MCF 10A (cell line): ENCODE measurements around the gene MYADML2. TPM values are rescaled to one million over a fixed set of nuclear protein-coding genes. Genes with fewer than 3 reads are reported as not detected.
A peak's percentile ranks its signal among the peaks of the same experiment; 100 is the strongest.

Source experiments
- BruUV-seq: library from RNA; stranded (reverse); fragments of 400-500 nt; replicated peaks from 2 replicates; lab custom pipeline; 2021; lab: Mats Ljungman, UMichigan
- CTCF ChIA-PET: fragments of 300-600 bp; sonication (Branson Sonifier 250); formaldehyde crosslinking; extraction: SDS; loops from one replicate; lab custom pipeline; 2021; ENCODE audit warnings: antibody characterized with exemption, inconsistent platforms; lab: Yijun Ruan, JAX
- POLR2A ChIA-PET: fragments of 300-600, 350-650 bp; sonication (Branson Sonifier 250); formaldehyde crosslinking; extraction: SDS; loops from one replicate; lab custom pipeline; 2020; ENCODE audit warnings: antibody characterized with exemption, inconsistent platforms; lab: Yijun Ruan, JAX
- DNase-seq: peaks from one replicate; pipeline ENCODE4 v3.0.0-alpha.2; 2018; ENCODE audit not compliant: unreplicated experiment
- H3K27ac Mint-ChIP-seq: one replicate; pipeline ENCODE4 v1.8.0; 2022; ENCODE audit warnings: mild to moderate bottlenecking, low read depth, mixed read lengths; ENCODE audit not compliant: unreplicated experiment
- H3K27me3 Mint-ChIP-seq: one replicate; pipeline ENCODE4 v1.8.0; 2022; ENCODE audit warnings: mixed read lengths; ENCODE audit not compliant: insufficient read depth, unreplicated experiment
- H3K36me3 Mint-ChIP-seq: one replicate; pipeline ENCODE4 v1.8.0; 2022; ENCODE audit warnings: mild to moderate bottlenecking, moderate library complexity, mixed read lengths; ENCODE audit not compliant: insufficient read depth, unreplicated experiment
- H3K4me1 Mint-ChIP-seq: one replicate; pipeline ENCODE4 v1.8.0; 2022; ENCODE audit warnings: mixed read lengths; ENCODE audit not compliant: insufficient read depth, unreplicated experiment
- H3K4me3 Mint-ChIP-seq: one replicate; pipeline ENCODE4 v1.8.0; 2022; ENCODE audit warnings: mild to moderate bottlenecking, moderate library complexity, mixed read lengths; ENCODE audit not compliant: unreplicated experiment
- H3K9me3 Mint-ChIP-seq: one replicate; pipeline ENCODE4 v1.8.0; 2022; ENCODE audit warnings: mixed read lengths; ENCODE audit not compliant: unreplicated experiment
- intact Hi-C: fragments of 100-400 bp; cut with micrococcal nuclease; formaldehyde crosslinking; loops from 2 replicates; pipeline ENCODE4 v1.14.1; 2022
- total RNA-seq: library from RNA; stranded (reverse); gene quantifications from 2 replicates; pipeline ENCODE4 v1.2.3, GENCODE V29; 2022
- TF ChIP-seq, protein P1 (sequence below): fragments of 200-600 bp; IDR thresholded peaks from one replicate; pipeline ENCODE4 v1.8.0; 2022; ENCODE audit warnings: antibody characterized with exemption, mild to moderate bottlenecking; ENCODE audit not compliant: unreplicated experiment

Gene MYADML2
- total RNA-seq, 1 experiment from 2014 or later = not detected

DNA sequence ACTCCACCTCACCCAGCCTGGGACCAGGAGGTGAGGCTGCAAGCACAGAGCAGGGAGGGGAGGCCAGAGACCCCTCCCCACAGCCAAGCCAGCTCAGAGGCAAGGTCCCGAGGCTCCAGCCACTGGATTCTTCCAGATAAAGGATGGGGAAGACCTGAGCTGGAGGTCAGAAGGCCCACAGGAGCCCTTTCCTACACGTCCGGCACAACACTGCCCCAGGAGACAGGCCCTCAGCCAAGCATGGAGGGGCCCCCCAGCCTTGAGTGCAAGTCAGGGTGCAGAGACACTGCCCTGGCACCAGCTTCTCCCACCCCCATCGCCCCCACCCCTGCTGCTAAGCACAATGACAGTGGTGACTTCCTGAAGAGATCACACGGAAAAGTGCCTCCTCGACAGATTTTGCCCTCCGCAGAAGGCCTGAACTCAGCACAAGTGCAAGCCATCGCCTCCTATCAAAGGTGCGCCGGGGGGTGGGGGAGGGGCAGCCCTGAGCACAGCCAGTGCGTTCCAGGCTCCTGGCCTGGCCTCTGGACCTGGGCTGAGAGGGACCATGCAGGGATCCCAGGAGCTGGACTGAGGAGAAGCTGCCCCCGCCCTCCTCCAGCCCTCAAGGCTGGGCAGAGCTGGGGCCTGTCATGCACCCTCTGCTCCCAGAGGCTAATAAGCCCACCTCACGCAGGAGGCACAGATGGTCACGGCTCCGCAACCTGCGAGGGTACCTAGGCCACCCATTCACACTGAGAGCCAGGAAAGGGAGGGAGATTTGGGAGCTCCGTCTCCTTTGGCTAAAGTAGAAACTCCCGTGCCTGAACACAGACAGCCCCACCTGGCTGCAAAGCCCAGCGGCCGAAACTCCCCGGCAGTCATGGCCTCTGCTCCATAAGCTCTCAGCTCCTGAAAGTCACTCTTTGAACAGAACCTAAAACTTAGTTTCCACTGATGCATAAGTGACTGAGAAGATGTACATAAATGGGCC is 22.2 kb downstream of the MYADML2 start:
- Mint-ChIP-seq H3K36me3 (peaks cover 24% of the 10 kb centered on the region), H3K9me3 (no peaks in the 10 kb centered on the region), H3K4me1 (peaks cover 21% of the 10 kb centered on the region), H3K4me3 (peak overlapping the region; percentile 47), H3K27ac (peak overlapping the region; percentile 81), H3K27me3 (no peaks in the 10 kb centered on the region)
- TF ChIP-seq, protein P1, sequence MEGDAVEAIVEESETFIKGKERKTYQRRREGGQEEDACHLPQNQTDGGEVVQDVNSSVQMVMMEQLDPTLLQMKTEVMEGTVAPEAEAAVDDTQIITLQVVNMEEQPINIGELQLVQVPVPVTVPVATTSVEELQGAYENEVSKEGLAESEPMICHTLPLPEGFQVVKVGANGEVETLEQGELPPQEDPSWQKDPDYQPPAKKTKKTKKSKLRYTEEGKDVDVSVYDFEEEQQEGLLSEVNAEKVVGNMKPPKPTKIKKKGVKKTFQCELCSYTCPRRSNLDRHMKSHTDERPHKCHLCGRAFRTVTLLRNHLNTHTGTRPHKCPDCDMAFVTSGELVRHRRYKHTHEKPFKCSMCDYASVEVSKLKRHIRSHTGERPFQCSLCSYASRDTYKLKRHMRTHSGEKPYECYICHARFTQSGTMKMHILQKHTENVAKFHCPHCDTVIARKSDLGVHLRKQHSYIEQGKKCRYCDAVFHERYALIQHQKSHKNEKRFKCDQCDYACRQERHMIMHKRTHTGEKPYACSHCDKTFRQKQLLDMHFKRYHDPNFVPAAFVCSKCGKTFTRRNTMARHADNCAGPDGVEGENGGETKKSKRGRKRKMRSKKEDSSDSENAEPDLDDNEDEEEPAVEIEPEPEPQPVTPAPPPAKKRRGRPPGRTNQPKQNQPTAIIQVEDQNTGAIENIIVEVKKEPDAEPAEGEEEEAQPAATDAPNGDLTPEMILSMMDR = no peak
- CTCF ChIA-PET = interaction anchor here (0.6 to 0.8 kb wide), 3 partner anchors 56 to 371 kb away, joined by 3 to 4 read pairs (median 4); no protein-coding TSS in a partner anchor
- intact Hi-C loops = no loop called here
- BruUV-seq = no TSS peak
- POLR2A ChIA-PET = interaction anchor here (0.6 to 6.3 kb wide), 11 partner anchors 8 to 433 kb away, joined by 3 to 59 read pairs (median 4); partner anchors contain the start of genes DCXR, FASN, PCYT2 and SIRT7
- no peak for DNase-seq

DNA sequence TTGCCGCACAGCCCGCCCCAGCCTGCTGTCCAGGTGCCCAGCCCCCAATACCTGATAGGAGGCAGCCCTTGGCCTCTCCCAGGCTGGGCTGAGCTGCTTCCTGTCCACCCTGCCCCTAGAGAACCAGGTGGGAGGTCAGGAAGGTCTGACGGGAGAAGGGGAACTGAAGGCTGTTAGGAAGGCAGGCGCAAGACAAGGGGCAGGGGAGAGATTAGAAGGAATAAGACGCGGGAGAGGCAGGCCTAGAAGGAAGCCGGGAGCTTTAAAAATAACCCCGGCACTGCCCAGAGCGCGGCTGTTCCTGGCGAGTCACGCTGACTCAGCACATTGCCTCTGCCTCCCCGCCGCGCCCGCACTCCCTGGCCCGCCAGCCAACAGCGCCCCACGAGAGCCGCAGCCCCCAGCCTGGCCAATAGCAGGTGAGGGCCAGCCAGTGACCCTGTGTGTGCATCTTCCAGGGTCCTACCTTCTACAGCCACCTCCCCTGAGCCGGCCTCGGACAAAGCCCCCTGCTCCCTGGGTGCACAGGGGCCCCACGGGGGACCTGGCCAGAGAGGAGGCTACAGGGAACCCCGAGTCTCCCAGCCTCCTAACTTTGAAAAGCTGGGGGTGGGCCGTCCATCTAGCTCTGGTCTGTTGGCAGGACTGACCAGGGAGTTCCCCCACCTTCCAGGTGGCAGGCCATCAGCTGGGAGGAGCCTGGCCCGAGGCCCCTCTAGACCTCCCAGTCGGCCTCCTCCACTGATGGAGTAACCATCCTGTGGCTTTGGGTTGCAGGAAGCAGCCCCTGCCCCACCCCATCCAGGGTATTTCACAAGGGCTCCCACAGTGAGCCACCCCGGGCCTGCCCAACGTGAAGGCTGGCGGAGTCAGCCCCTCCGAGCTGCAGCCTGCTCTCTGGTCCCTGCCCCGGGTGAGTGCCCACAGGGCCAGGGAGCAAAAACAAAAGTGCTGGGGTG is 23.5 kb downstream of the MYADML2 start:
- H3K36me3 Mint-ChIP-seq = peaks cover 36% of the 10 kb centered on the region
- POLR2A ChIA-PET = interaction anchor here (0.6 to 6.3 kb wide), 14 partner anchors 11 to 432 kb away, joined by 3 to 54 read pairs (median 4); partner anchors contain the start of genes DCXR, FASN and PCYT2
- intact Hi-C loops = no loop called here

DNA sequence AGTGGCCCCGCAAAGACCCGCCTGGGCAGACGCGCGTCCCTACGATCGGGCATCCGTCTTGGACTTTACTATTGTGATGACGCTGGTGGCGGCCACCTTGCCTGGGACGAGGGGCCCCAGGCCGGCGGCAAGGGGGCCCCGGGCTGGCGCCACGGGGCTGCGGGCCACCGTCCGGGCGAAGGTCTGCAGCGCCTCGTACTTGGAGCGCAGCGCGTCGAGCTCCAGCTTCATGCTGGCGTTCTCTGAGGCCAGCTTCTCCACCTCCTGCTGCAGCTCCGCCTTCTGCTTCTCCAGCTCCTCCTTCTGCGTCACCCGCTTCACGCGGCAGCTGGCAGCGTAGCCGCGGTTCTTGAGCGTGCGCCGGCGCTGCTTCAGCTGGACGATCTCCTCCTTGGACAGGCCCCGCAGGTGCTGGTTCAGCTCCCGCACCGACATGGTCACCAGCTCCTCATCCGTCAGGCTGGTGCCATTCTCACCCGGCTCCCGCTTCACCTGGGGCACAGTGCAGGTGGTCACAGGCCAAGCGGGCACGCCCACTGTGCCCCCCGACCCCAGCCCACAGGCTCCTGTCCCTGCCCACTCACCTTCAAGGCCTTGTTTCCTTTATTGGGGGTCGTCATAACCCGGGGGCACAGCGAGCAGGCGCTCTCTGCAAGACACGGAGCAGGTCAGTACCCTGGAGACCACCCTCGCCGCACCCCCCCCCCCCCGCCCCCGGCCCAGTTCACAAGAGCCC is 24.3 kb downstream of the MYADML2 start:
- peak overlapping the region; percentile 81 for H3K27ac Mint-ChIP-seq
- TF ChIP-seq, protein P1 = no peak
- no peak for DNase-seq
- BruUV-seq = no TSS peak
- no peaks in the 10 kb centered on the region for H3K27me3 Mint-ChIP-seq
- H3K4me3 Mint-ChIP-seq = peak overlapping the region; percentile 71
- H3K9me3 Mint-ChIP-seq = no peaks in the 10 kb centered on the region
- intact Hi-C loops = no loop called here
- CTCF ChIA-PET = interaction anchor here (1.0 to 1.3 kb wide), 3 partner anchors 9 to 98 kb away, joined by 3 to 4 read pairs (median 3); no protein-coding TSS in a partner anchor
- peaks cover 42% of the 10 kb centered on the region for H3K36me3 Mint-ChIP-seq
- H3K4me1 Mint-ChIP-seq = peaks cover 21% of the 10 kb centered on the region
- POLR2A ChIA-PET = interaction anchor here (0.6 to 6.3 kb wide), 10 partner anchors 10 to 371 kb away, joined by 3 to 54 read pairs (median 4); partner anchors contain the start of genes FASN and PCYT2

More for the DNA sequence above, 23.5 kb downstream of the MYADML2 start:
- no TSS peak for BruUV-seq
- Mint-ChIP-seq H3K27ac (peak overlapping the region; percentile 81), H3K27me3 (no peaks in the 10 kb centered on the region), H3K4me3 (peak overlapping the region; percentile 71), H3K9me3 (no peaks in the 10 kb centered on the region), H3K4me1 (peaks cover 21% of the 10 kb centered on the region)
- TF ChIP-seq, protein P1 = no peak
- peak; percentile 84 for DNase-seq
- CTCF ChIA-PET = interaction anchor here (0.6 to 1.3 kb wide), 4 partner anchors 10 to 97 kb away, joined by 3 to 4 read pairs (median 3); no protein-coding TSS in a partner anchor
